NCI-H748 (cell line): ENCODE data around the gene CCDC106.

Source experiments
- DNase-seq: peaks from one replicate; lab custom pipeline; 2025; ENCODE audit not compliant: unreplicated experiment; lab: John Stamatoyannopoulos, UW

CCDC106 gene

DNA sequence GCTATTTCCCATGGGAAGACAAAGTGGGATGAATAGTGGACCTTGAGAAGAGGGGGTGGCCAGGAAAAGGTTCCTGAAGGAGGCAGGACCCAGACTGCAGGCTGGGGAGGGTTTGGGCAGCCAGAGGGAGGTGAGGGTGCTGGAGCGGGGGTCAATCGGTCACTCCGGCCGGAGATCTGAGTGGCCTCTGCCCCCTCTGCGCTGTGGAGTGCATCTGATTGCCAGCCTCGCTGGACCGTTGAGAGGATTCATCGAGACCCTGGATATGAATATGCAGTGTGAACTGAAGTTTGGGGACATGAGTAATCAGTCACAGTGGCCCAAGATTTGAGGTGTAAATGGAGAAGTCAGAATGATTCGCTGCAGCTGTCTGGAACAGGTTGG lies 12.7 kb upstream of the CCDC106 start:
- DNase-seq = no peak

DNA sequence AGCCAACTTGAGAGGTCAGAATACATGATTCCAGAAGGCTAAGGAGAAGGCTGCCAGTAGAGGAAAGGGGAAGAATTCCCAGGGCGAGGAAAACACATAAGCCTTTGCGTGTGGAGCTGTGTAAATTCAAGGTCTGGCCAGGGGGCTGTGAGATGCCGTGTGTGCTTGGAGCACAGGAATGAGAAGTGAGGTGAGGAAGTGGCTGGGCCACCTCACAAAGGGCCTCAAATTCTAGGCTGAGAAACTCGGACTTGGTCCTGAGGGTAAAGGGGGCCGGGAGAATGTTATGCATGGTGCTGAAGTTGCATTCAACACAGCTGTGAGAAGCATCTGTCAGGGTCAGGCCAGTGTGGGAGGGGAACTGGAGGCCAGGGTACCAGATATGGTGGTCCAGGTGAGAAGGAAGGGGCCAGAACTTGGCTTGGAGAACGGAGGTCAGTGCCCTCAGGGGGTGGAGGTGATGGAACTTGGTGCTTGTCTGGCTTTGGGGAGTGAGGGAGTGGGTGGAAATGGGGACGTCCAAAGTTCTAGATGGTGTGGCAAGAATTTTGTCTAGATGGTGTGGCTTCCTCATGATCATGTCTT lies 12.1 kb upstream of the CCDC106 start:
- DNase-seq = no peak

DNA sequence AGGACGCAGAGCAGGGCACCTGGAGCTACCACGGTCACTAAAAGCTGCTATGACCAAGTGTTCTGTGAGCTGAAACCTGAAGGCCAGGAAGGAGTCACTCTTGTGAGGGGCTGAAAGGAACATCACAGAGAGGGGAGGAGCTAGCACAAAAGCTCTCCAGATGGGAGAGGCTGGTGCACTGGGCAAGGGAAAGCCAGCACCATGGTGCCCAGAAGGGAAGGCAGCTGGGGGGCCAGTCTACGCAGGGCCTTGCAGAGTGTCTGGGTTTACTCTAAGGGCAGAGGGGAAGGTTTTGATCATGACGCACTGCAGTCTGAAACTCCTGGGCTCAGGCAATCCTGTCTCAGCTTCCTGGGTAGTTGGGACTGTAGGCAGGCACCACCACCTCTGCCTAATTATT lies 11.3 kb upstream of the CCDC106 start:
- no peak for DNase-seq

DNA sequence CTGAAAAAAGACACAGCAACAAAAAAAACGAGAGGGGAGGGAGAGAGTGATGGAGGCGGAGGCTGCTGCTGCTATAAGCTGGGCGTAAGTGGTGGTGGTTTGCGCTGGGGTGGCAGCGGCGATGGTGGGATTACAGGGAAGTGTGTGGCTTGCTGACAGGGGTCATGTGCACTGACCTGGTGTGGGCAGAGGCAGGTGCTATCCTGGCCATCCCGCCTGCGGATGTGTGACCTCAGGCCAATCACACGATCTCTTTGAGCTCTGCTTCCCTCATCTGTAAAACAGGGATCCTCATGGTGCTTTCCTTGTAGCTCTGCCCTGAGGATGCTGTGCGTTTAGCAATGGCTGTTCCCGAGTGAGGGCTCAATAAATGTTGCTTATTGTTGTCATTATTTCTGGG lies 10.5 kb upstream of the CCDC106 start:
- no peak for DNase-seq

DNA sequence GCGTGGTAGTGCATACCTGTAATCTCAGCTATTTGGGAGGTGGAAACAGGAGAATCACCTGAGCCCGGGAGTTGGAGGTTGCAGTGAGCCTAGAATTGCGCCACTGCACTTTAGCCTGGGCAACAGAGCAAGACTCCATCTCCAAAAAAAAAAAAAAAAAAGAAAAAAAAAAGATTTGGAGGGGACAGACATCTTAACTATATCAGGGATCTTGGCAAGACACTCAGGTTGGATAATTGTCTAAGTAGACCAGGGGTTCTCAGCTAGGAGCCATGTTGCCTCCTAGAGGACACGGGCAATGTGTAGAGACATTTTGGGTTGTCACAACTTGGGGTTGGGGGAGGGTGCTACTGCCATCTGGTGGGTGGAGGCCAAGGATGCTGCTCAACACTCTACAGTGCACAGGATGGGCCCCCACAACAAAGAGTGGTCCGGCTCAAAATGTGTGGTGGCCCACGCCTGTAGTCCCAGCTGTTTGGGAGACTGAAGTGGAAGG lies 9.1 kb upstream of the CCDC106 start:
- DNase-seq = peak; percentile 68

DNA sequence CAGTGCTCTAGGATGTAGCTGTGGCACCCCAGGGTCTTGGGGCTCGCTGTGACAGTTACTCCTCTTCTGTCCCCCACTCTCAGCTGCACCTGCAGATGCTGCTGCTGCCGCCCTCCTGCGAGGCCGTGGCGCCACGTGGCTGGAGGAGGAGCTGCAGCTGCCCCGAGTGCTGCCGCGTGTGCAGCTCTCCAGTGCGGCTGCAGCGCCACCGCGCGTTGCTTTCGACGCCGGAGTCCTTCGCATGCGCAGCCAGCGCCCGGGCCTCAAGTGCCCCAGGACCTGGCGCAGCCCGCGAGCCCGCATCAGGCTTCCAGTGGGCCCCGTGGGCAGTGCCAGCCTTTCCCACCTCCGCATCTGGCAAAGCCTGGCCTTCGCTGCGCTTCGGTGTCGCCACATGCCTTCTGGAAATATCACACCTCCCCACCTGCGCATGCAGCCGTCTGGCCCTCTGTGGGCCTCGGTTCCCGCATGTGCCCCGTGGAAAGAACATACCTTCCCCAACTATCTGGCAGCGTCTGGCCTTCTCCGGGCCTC lies 7.9 kb upstream of the CCDC106 start:
- peak; percentile 94 for DNase-seq

DNA sequence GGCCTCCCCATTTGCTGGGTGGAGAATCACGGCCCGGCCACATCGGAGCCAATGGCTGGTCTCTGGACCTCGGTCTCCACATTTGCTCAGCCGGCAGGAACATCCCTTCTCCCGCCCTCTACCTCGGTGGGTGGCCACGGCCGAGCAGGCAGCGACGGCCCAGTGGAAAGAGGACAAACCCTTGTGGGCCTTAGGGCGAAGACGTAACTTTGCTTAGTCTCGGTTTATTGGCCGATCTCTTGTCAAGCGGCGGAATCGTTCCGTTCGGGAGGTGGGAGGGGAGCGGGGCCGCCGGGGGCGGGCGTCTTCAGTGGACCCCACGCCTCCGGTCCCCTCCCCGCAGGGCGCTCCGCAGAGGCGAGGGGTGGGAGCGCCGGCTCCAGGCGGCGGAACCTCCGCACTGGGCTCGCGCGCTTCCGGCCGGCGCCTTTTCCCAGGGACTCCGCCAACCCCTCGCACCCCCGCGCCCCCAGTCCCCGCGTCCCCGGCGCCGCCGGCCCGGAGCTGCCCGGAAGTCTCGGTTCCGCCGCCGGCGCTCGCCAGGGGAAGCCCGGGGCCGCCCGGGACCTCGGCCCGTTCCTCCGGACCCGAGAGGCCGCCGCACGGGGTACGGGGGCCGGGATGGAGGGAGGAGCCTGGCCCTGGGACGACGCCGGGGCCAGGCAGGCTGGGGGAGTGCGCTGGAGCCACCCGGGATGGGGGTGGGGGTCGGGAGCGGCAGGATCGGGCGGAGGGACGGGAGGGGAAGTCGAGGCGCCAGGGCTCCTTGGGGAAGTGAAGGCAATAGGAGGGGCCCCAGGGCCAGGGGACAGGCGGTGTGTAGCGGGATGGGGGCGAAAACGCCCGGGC lies 7.2 kb upstream of the CCDC106 start, which contains the start of gene ZNF580:
ZNF580 (plus strand) TSS at position 426 of the 849 bp plus-strand sequence. CDS start 1,507 bp downstream, outside the sequence.
- peak; percentile 91 for DNase-seq

DNA sequence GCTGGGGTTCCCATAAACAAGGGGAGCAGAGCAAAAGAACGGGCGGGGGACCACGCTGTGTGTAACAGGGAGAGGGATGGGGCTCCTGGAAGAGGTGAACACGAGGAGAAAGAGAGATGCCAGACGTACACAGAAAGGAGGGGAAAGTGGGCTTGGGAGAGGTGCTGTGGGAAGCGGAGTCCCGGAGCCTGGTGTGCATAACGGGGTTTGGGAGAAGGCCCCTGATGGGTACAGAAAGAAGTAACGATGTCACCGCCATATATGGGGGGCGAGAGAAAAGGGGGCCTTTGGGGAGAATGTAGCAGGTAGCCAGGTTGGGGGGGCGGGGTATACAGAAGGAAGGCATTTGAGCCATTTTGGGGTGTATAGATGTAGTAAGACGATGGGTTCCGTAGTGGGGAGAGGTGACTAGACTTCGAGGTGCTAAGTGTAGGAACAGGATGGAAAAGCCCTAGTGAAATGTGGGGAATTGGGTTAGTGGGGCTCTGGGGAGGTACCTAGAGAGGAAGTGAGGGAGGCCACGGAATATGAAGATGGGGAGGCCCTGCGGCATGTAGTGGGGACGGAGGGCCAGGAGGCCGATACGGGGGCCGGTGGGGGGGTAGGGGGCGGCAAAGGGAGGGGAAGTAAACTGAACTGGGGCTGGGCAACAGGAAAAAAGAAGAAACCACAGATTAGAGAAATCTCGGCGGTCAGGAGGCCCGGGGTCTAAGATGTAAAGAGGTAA lies 6.4 kb upstream of the CCDC106 start:
- peak; percentile 58 for DNase-seq

DNA sequence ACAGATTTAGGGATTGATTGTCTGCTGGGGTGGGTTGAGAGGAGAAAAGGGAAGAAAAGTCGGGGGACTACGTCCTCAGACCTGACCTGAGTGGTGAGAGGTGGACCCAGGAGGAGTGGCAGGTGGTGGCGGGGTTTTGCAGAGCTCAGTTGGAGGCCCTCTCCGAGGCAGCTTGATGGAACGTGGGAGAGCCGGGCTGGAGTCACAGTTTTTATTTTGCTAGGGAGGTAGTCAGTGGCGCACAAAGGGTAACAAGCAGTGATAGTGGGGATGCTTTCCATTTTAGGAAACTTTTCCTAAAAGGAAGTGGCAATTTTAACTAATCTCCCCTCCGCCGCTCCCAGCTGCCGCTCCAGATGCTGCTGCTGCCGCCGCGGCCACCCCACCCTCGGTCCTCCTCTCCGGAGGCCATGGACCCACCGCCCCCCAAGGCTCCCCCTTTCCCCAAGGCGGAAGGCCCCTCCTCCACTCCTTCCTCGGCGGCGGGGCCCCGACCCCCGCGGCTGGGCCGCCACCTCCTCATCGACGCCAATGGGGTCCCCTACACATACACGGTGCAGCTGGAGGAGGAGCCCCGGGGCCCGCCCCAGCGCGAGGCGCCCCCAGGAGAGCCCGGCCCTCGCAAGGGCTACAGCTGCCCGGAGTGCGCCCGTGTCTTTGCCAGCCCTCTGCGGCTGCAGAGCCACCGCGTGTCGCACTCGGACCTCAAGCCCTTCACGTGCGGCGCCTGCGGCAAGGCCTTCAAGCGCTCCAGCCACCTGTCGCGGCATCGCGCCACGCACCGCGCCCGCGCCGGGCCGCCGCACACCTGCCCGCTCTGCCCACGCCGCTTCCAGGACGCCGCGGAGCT lies 5.6 kb upstream of the CCDC106 start:
- DNase-seq = peak; percentile 39

DNA sequence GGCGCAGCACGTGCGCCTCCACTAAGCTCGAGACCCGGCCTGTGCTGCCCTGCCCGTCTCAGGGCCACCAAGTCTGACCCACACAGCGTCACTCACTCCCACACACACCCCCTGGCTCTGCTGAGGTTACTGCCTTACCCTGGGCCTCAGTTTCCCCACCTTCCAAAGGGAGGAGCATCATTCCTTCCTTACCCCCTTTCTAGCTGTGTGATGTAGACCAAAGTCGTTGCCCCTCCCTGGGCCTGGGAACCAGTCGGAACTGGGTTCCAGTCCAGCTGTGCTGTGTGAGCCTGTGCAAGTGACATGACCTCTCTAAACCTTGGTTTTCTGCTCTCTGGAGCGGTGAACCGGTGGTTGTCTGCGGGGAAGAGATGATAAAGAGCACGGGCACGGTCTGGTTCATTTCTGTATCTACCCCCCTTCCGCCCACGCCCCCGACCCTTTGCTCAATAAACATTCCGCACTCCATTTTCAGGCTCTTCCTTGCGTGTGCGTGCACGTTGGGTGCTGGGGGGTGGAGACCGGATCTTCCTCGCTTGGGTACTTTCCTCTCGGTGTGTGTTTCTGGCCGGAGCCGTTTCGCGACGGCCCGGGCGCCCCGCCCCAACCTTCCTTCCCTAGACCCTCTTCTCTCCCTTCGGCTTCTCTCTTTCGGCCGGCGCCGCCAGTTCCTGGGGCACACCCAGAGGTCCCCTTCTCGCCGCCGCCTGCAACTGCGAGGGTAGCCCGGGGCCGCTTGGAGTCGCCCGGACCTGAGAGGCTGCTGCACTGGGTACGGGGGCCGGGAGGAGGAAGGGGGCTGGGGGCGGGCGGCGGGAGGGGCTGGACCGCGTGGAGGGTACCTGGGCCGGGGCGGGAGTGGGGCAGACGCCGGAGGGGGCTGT lies 4.8 kb upstream of the CCDC106 start, which contains the start of gene ZNF581:
ZNF581 (plus strand) TSS at position 647 of the 884 bp plus-strand sequence. CDS start 923 bp downstream, outside the sequence.
- peak; percentile 87 for DNase-seq

DNA sequence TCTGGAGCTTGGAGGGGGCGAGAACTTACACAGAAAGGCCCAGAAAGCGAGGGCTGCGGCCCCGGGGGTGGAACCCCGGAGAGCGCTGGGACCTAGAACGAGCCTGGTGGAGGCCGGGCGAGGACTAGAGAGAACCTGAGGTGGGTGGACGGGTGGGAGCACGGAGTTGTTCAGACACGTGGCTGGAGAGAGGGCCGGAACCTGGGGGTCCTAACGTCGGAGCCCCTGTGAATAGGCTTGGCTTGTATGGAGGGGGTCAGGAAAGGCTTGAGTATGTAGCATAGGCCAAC lies 4.2 kb upstream of the CCDC106 start:
- DNase-seq = no peak

DNA sequence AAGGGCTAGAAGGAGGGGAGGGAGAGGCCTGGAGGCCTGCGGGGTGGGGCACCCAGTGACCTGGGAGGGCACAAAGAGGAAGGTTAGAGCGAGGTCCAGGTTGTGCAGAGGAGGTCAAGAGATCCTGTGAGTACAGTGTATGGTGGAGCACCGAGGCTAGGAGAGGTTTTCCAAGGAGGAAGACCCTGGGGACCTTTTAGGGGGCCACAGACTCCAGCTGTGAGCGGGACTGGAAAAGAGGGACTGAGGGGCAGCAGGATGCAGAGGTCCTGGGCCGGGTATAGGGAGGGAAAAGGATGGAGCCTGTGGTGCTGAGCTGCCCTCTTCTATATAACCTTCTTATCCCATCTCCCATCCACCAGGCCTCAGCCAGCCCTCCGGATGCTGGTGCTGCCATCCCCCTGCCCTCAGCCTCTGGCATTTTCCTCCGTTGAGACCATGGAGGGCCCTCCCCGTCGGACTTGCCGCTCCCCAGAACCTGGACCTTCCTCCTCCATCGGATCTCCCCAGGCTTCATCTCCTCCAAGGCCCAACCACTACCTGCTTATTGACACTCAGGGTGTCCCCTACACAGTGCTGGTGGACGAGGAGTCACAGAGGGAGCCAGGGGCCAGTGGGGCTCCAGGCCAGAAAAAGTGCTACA lies 3.7 kb upstream of the CCDC106 start:
- no peak for DNase-seq

DNA sequence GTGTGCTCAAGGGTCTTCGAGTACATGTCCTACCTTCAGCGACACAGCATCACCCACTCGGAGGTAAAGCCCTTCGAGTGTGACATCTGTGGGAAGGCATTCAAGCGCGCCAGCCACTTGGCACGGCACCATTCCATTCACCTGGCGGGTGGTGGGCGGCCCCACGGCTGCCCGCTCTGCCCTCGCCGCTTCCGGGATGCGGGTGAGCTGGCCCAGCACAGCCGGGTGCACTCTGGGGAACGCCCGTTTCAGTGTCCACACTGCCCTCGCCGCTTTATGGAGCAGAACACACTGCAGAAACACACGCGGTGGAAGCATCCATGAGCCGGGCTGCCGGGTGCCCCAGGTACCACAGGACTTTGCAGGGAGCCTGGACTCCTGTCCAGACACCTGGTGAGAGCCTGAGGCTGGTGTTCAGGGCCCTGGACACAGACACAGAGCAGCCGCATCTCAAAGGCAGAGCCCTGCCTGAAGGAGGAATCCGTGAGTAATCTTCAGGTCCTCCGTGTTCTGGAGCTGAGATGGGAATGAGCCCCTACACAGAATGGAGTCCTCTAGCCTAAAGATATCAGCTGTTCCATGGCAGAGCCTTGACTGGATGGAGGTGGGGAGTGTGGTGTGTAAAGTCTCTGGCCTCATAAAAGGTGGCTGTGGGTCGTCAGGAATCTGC lies 3.0 kb upstream of the CCDC106 start:
- DNase-seq = no peak

DNA sequence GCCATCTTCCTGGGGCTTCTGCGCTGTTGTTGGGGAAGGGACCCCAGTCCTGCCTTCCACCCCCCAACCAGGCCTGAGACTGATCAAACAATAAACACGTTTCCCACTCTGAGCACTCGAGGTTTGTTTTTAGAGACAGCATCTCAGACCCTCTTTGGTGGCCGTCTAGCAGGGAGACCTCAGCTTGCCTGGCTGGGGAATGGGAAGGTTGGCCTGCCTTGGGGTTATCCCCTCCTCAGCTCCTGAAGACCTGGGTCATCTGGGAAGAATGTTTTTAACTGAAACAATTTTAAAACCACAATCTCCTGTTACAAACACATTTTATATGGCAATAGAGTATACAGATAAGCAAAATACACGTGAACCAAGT lies 2.5 kb upstream of the CCDC106 start:
- DNase-seq = no peak

DNA sequence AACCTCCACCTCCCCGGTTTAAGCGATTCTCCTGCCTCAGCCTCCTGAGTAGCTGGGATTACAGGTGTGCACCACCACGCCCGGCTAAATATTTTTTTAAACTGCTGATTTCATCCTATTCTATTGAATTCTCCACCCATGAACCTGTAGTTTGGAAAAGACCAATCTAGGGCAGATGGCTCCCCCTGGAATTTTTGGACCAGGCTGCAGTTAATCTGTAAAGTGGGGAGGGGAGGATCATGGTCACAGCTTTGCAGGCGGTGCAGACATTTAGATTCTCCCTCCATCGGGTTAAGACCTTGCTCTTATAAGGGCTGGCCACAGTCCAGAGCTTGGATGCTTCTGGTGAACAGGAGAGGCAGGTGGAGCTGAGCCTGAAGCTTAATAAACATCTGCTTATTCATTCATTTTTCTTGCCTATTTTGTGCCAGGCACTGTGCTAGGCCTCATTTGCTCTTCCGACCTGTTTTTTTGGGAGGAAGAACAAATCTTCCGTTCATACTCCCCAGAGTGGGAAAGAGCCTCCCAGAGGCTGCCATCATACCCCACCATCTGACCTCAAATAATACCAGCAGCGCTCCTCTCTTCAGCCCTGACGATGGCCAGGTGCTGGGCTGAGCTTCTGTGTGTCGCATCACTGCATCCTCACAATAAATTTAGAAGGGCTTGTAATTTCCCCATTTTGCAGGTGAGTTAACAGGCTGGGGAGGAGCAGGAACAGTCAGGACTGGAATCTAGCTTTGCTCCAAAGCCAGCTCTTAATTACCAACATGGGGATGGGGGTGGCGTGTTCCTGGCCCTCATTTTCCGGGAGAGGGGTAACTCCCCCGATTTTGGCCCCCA lies 902 bp upstream of the CCDC106 start:
- DNase-seq = peak; percentile 46

DNA sequence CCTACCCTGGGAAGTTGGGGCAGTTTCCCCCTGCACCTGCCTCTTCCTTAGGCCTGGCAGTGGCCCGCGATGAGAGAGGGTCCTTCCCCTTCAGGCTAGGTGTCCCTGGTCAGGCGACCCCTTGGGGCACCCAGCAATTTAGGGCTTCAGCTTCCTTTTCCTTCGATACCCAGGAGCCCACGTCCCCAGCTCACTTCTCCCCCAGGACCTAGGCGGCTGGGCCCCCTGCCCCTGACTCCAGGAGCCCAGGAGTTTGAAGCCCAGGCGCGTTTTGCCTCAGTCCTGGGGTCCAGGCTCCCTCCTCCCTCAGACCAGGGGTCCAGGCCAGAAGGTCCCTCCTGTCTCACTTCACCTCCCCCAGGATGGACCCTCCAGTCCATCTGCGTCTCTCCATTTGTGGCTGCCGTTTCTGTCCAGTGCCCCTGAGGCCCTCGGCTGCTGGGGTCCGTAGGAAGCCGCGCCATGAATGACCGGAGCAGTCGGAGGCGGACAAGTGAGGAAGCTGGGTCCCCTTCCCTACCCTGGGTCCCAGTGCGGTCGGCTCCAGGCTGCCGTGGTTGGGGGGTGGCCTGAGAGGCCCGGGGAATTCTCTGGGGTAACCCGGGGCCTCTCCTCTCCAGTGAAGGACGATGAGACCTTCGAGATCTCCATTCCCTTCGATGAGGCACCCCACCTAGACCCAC lies 714 bp downstream of the CCDC106 start:
- DNase-seq = no peak
